ENCODE measurements around the gene ABCC5.

GRCh38 chr3:184066211-184066610 is 48.5 kb upstream of the ABCC5 start:
- no peak for TF ChIP-seq CTCF (IDR thresholded peaks at IDR 0.05)
- TF ChIP-seq POLR2A (IDR thresholded peaks at IDR 0.05), result no peak

All from uterus (tissue), 2 donors.